ENCODE data around the gene MIEF2.
A peak's percentile ranks its signal among the peaks of the same experiment; 100 is the strongest.
"Not testable (repeated sequence)": the region's sequence is repeated elsewhere in the genome, so short reads cannot be mapped to it uniquely, and the experiment has no call there.

The MIEF2 gene

GRCh38 chr17:18291718-18292540 lies 31.5 kb downstream of the MIEF2 start:
- DNase-seq (ENCODE audit: low spot score) = no peak

DNA sequence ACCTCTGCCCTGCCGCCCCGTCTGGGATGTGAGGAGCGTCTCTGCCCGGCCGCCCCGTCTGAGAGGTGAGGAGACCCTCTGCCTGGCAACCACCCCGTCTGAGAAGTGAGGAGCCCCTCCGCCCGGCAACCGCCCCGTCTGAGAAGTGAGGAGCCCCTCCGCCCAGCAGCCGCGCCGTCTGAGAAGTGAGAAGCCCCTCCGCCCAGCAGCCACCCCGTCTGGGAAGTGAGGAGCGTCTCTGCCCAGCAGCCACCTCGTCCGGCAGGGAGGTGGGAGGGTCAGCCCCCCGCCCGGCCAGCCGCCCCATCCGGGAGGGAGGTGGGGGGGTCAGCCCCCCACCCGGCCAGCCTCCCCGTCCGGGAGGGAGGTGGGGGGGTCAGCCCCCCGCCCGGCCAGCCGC lies 37.6 kb downstream of the MIEF2 start:
- not testable (repeated sequence) for DNase-seq (ENCODE audit: low spot score)

GRCh38 chr17:18300725-18301480 lies 40.4 kb downstream of the MIEF2 start:
- no peak for DNase-seq (ENCODE audit: low spot score)

DNA sequence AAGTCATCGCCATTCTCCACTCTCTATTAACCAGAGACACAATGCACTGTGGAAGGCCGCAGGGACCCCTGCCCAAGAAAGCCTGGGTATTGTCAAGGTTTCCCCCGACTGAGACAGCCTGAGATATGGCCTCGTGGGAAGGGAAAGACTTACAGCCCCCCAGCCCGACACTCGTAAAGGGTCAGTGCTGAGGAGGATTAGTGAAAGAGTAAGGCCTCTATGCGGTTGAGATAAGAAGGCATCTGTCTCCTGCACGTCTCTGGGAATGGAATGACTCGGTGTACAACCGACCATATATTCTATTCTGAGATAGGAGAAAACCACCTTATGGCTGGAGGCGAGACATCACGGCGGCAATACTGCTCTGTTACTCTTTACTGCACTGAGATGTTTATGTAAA lies 42.7 kb downstream of the MIEF2 start:
- not testable (repeated sequence) for DNase-seq (ENCODE audit: low spot score)

- DNase-seq (ENCODE audit: low spot score) = no peak
Observed at GRCh38 chr17:18309202-18309601, 48.7 kb downstream of the MIEF2 start.

- no peak for DNase-seq (ENCODE audit: low spot score)
Observed at GRCh38 chr17:18314059-18314730, 53.7 kb downstream of the MIEF2 start.

- peak; percentile 86 for DNase-seq (ENCODE audit: low spot score)
Observed at GRCh38 chr17:18314731-18315561, 54.5 kb downstream of the MIEF2 start, which contains the start of the genes SMCR8 and TOP3A. Gene SMCR8, plus strand, starts transcription at chr17:18315293. Its CDS starts 497 bp downstream, at chr17:18315790. Gene TOP3A, minus strand, starts transcription at chr17:18314994. Its CDS starts 216 bp downstream, at chr17:18314778.

- DNase-seq (ENCODE audit: low spot score) = no peak
Observed at GRCh38 chr17:18315562-18315922, 55.1 kb downstream of the MIEF2 start.

- no peak for DNase-seq (ENCODE audit: low spot score)
Observed at GRCh38 chr17:18315961-18316360, 55.5 kb downstream of the MIEF2 start.

Measured in D341Med (cell line).